Mesodermal cell (in vitro differentiated cells): Measurements from ENCODE around the gene LRRC32. TPM values are rescaled to one million over a fixed set of nuclear protein-coding genes. Genes with fewer than 3 reads are reported as not detected.
A peak's percentile ranks its signal among the peaks of the same experiment; 100 is the strongest.

Experiments
- H3K27ac ChIP-seq: 2 replicates; pipeline ENCODE4 v1.7.0; 2013; ENCODE audit warnings: mild to moderate bottlenecking, low read depth, low read length, moderate library complexity; ENCODE audit not compliant: severe bottlenecking
- H3K36me3 ChIP-seq: 2 replicates; pipeline ENCODE4 v1.7.1; 2013; ENCODE audit warnings: mild to moderate bottlenecking, low read length, moderate library complexity; ENCODE audit not compliant: control insufficient read depth, insufficient read depth
- H3K4me1 ChIP-seq: one replicate; pipeline ENCODE4 v1.7.1; 2013; ENCODE audit warnings: mild to moderate bottlenecking, low read length; ENCODE audit not compliant: insufficient read depth, control insufficient read depth, poor library complexity, severe bottlenecking
- H3K4me3 ChIP-seq: 2 replicates; pipeline ENCODE4 v1.7.0; 2013; ENCODE audit warnings: low read length, control low read depth, mild to moderate bottlenecking; ENCODE audit not compliant: insufficient read depth, poor library complexity, severe bottlenecking; ENCODE audit errors: extremely low read depth
- H3K9me3 ChIP-seq: 2 replicates; pipeline ENCODE4 v1.7.1; 2013; ENCODE audit warnings: mild to moderate bottlenecking, low read length, moderate library complexity; ENCODE audit not compliant: control insufficient read depth
- WGBS, 2 experiments: methylation state at CpG; one replicate each; pipeline ENCODE4 v1.1.5; 2013; ENCODE audit warnings: missing lambda C conversion rate in 2 of 2; ENCODE audit not compliant: insufficient coverage in 2 of 2; 5-methylcytosine and 5-hydroxymethylcytosine counted together
- polyA plus RNA-seq, 2 experiments: library from polyadenylated mRNA; stranded (reverse); fragments of 50-300 nt; gene quantifications; one replicate each; pipeline ENCODE4 v1.2.3, GENCODE V29; 2013

The LRRC32 gene, protein sequence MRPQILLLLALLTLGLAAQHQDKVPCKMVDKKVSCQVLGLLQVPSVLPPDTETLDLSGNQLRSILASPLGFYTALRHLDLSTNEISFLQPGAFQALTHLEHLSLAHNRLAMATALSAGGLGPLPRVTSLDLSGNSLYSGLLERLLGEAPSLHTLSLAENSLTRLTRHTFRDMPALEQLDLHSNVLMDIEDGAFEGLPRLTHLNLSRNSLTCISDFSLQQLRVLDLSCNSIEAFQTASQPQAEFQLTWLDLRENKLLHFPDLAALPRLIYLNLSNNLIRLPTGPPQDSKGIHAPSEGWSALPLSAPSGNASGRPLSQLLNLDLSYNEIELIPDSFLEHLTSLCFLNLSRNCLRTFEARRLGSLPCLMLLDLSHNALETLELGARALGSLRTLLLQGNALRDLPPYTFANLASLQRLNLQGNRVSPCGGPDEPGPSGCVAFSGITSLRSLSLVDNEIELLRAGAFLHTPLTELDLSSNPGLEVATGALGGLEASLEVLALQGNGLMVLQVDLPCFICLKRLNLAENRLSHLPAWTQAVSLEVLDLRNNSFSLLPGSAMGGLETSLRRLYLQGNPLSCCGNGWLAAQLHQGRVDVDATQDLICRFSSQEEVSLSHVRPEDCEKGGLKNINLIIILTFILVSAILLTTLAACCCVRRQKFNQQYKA
- 96.7 TPM for polyA plus RNA-seq (2013, experiment 1 of 2)
- 105 TPM for polyA plus RNA-seq (2013, experiment 2 of 2)

DNA sequence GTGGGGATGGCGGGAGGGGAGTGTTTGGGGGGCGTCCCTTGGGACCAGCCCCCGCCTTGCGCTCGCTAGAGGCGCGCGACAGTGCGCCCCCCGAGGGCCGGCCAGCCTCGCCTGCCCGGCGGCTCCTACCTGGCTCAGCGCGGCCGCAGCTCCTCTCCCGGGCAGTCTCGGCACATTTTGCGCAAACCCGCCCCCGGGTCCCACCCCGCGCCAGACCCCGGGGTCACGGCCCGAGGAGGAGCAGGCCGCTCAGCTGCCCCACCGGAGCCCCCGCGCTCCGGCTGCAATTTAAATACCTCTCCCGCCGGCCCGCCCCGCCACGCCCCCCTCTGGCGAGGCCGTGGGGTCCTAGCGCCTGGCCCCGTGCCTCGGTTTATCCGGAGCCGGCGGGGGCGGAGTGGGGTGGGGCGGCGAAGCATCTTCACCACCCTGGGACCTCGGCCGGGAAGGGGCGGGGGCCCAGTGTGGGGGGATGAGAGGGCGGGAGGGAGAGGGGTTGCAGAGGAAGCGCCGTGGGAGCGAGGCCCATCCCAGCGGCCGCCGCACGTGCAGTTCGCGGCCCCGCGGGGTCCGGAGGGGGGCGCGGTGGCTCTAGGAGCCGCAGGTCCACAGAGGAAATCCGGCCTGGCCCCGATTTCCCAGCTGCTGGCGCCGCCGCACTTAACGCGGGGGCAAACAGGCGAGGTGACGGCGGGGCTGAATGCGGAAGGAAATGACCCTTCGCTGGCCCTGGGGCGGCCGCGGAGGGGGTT is at the start of gene LRRC32:
TSS of gene LRRC32 (minus strand) at position 263 of the 752 bp plus-strand sequence. CDS start 4,793 bp downstream, outside the sequence.
- H3K27ac ChIP-seq: peak within 1 kb of the TSS; percentile 49
- H3K4me1 ChIP-seq: peaks cover 20% of the 10 kb centered on the region
- no peaks in the 10 kb centered on the region for H3K9me3 ChIP-seq
- WGBS, 2 experiments: 1 to 5% methylated on average over 36 to 54 of the region's 82 CpGs
- peaks cover 10% of the 10 kb centered on the region for H3K36me3 ChIP-seq
- peak within 1 kb of the TSS; percentile 54 for H3K4me3 ChIP-seq

DNA sequence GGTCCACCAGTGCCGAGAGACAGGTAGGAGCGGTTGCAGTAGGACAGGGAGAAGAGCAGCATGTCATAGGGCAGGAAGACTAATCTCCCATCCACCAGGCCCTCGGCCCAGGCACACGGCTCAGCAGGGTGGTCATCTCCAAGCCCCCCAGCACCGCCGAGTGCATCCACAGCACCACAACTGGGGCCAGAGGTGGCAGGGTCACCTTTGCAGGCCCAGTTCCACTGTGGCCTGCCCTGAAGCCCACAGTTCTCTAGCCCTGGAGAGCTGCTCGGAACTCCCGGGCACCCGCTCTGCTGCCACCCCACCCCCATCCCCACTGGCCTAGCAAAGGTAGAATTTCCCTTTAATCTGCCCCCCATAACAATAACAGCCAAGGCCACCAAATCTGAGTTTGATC is 49.1 kb upstream of the LRRC32 start:
- Histone ChIP-seq H3K27ac (no peak overlapping the region), H3K36me3 (no peaks in the 10 kb centered on the region), H3K4me3 (no peak overlapping the region), H3K9me3 (no peaks in the 10 kb centered on the region), H3K4me1 (no peaks in the 10 kb centered on the region)
- WGBS, 2 experiments: 91 to 93% methylated on average over 6 to 9 of the region's 9 CpGs

DNA sequence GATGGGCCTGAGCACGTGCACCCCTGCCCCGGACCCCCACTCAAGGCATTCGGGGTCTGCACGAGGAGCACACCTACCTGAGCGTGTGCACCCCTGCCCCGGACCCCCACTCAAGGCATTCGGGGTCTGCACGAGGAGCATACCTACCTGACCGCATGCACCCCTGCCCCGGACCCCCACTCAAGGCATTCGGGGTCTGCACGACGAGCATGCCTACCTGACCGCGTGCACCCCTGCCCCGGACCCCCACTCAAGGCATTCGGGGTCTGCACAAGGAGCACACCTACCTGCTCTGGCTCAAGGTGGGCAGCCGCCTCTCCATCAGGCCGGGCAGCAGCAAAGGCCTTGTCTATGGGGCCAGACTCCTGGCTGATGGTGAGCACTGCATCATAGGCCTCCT is 48.7 kb upstream of the LRRC32 start:
- H3K36me3 ChIP-seq: no peaks in the 10 kb centered on the region
- 99 to 100% methylated on average over 2 to 13 of the region's 19 CpGs for WGBS, 2 experiments
- no peaks in the 10 kb centered on the region for H3K9me3 ChIP-seq
- H3K27ac ChIP-seq: no peak overlapping the region
- no peaks in the 10 kb centered on the region for H3K4me1 ChIP-seq
- H3K4me3 ChIP-seq: no peak overlapping the region

DNA sequence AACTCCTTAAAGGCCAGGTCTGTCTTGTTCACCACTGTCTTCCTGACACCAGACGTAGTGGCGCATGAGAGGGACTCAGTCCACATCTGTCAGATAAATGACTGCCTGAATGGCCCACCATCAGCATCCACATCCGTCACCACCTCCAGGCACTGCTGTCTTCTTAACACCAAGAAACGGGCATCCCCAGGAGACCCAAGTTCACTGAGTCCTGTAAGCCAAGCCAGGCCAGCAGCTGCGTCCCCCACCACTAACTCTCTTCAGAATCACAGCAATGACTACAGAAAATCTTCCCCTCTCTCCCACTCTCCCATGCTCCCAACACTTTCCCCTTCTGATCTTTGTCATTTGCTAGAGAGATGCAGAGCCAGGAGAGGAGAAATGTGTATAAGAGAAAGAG is 47.3 kb upstream of the LRRC32 start:
- no peak overlapping the region for H3K27ac ChIP-seq
- no peaks in the 10 kb centered on the region for H3K9me3 ChIP-seq
- no peaks in the 10 kb centered on the region for H3K4me1 ChIP-seq
- H3K4me3 ChIP-seq: no peak overlapping the region
- 96 to 97% methylated on average over 3 to 5 of the region's 5 CpGs for WGBS, 2 experiments
- H3K36me3 ChIP-seq: no peaks in the 10 kb centered on the region

DNA sequence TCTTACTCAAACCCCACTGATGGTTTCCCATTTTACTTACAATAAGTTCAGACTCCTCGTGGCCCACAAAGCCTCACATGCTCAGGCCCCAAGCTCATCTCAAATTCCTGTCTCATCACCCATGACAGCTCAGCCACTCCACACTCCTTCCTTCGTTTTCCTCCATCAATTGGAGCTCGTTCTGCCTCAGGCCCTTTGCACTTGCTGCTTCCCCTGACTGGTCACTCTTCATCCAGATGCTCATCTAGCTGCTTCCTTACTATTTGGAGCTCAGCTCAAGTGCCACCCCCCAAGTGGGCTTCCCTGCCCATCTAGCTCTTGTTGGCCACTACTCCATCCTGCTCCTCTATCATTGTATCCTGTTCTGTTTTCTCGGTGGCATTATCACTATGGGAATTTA is 46.8 kb upstream of the LRRC32 start:
- Histone ChIP-seq H3K27ac (no peak overlapping the region), H3K4me1 (no peaks in the 10 kb centered on the region), H3K4me3 (no peak overlapping the region), H3K36me3 (no peaks in the 10 kb centered on the region), H3K9me3 (no peaks in the 10 kb centered on the region)
- 83 to 95% methylated on average over 3 of the region's 4 CpGs for WGBS, 2 experiments

DNA sequence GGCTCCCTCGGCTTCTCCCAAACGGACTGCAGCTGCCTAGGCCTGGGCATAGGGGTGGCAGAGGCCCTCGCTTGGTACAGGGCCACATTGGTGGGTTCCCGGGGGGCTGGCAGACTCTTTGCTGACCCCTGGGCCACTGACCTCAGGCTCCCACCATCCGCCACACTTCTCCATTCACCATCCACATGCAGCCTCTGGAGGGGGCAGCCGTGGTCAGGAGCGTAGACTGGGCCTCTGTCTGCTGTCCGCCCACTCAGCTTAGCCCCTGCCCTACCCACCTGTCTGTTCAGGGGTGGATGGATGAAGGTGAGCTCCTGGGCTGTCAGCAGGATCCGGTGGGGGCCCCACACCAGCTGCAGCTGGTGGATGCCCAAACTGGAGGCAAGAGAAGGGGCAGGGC is 45.7 kb upstream of the LRRC32 start:
- 84 to 90% methylated on average over 5 to 6 of the region's 9 CpGs for WGBS, 2 experiments
- Histone ChIP-seq H3K4me1 (no peaks in the 10 kb centered on the region), H3K27ac (no peak overlapping the region), H3K36me3 (no peaks in the 10 kb centered on the region), H3K9me3 (no peaks in the 10 kb centered on the region), H3K4me3 (no peak overlapping the region)

DNA sequence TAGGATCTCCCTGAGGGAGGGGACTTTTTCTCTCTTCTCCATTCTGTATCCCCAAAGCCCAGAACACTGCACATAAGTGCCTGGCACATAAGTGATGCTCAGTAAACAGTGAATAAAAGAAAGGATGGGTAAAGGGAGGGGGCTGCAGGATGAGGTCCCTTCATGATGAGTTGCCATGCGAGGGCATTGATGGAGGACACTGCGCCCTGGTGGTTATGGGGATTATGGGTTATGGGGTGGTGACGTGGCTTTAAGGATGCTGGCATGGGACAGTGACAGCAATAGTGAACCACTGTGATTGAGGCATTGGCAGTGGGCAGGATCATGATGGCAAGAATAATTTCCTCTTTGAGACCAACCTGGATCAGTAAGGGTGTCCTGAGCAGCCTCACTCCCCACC is 43.9 kb upstream of the LRRC32 start:
- no peak overlapping the region for H3K4me3 ChIP-seq
- no peak overlapping the region for H3K27ac ChIP-seq
- WGBS, 2 experiments: 77 to 88% methylated on average over 3 of the region's 3 CpGs
- H3K4me1 ChIP-seq: no peaks in the 10 kb centered on the region
- no peaks in the 10 kb centered on the region for H3K36me3 ChIP-seq
- H3K9me3 ChIP-seq: no peaks in the 10 kb centered on the region

DNA sequence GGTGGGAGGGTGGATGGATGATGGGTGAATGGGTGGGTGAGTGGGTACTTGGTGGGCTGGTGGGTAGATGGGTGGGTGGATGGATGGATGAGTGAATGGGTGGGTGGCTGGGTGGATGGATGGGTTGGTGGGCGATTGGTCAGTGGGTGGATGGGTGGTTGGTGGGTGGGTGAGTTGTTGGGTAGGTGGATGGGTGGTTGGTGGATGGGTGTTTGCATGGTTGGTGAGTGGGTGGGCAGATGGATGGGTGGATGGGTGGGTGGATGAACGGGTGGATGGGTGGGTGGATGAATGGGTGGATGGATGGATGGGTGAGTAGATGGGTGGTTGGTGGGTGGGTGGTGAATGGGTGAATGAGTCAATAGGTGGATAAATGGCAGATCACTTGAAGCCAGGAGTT is 43.0 kb upstream of the LRRC32 start:
- Histone ChIP-seq H3K4me1 (no peaks in the 10 kb centered on the region), H3K4me3 (no peak overlapping the region), H3K36me3 (no peaks in the 10 kb centered on the region), H3K27ac (no peak overlapping the region), H3K9me3 (no peaks in the 10 kb centered on the region)
- WGBS, 2 experiments: 94 to 95% methylated on average over 2 of the region's 2 CpGs

DNA sequence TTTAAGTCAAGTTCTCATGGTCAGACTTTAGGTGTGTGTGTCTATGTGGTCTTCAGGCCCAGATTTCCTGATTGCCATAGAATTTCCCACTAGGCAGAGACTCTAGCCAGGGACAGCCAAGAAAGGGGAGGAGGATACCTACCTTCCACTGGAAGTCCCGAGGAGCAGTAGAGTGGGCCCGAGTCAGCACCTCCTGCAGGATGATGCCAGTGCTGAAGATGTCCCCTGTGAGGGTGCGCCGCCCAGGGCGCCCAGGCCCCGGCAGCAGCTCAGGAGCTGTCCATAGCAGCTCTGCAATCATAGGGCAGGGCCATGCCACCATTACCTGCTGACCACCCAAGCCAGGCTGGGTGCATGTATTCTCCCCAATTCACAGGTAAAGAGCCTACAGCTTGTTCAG is 41.6 kb upstream of the LRRC32 start:
- WGBS, 2 experiments: 89 to 98% methylated on average over 6 of the region's 6 CpGs
- H3K27ac ChIP-seq: no peak overlapping the region

DNA sequence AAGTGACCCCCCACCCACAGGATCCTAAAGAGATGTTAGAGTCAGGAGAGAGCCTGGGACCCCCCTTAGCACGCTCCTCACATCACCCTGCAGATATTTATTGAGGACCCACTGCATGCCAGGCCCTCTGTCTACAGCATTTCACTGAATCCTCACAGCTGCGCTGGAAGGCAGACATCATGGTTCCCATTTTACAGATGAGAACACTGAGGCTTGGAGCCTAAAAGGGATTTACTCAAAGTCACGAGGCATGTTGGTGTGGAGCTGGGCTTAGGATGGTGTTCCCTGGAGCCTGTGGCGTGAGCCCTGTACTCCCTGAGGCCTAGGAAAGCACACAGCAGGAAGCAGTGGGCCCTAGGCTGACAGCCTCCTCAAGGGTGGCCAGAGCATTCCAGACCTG is 39.2 kb upstream of the LRRC32 start:
- H3K9me3 ChIP-seq: no peaks in the 10 kb centered on the region
- 80% methylated on average over 3 of the region's 4 CpGs for WGBS, 2 experiments
- no peak overlapping the region for H3K27ac ChIP-seq
- H3K36me3 ChIP-seq: no peaks in the 10 kb centered on the region
- H3K4me1 ChIP-seq: no peaks in the 10 kb centered on the region
- H3K4me3 ChIP-seq: no peak overlapping the region

More for the DNA sequence above, 41.6 kb upstream of the LRRC32 start:
- Histone ChIP-seq H3K36me3 (no peaks in the 10 kb centered on the region), H3K9me3 (no peaks in the 10 kb centered on the region), H3K4me3 (no peak overlapping the region), H3K4me1 (no peaks in the 10 kb centered on the region)
